ENCODE measurements around the gene CIBAR2. TPM values are rescaled to one million over a fixed set of nuclear protein-coding genes. Genes with fewer than 3 reads are reported as not detected.

The CIBAR2 gene
- total RNA-seq, 2 experiments from 2014 or later: not detected

- no peak for TF ChIP-seq CTCF (IDR thresholded peaks at IDR 0.05)
- H3K27ac ChIP-seq (ENCODE audit: low read depth in 1 of 2, low read length in 2 of 2): no peak overlapping the region
- no peaks in the 10 kb centered on the region for H3K4me1 ChIP-seq (ENCODE audit: insufficient read depth, low read length)
- no peak overlapping the region for H3K27ac Mint-ChIP-seq
- H3K4me3 ChIP-seq (ENCODE audit: low read length): no peak overlapping the region
- no peaks in the 10 kb centered on the region for H3K4me1 Mint-ChIP-seq (ENCODE audit: low read depth)
- H3K27me3 Mint-ChIP-seq: no peaks in the 10 kb centered on the region
- no peaks in the 10 kb centered on the region for H3K9me3 ChIP-seq (ENCODE audit: control insufficient read depth in 1 of 2, insufficient read depth in 1 of 2, low read length in 2 of 2)
- no peaks in the 10 kb centered on the region for H3K27me3 ChIP-seq (ENCODE audit: control insufficient read depth in 1 of 2, insufficient read depth in 2 of 2, low read length in 2 of 2)
- DNase-seq (no peak), ATAC-seq (ENCODE audit: poor library complexity) (no peak)
- peaks cover 74% of the 10 kb centered on the region for H3K36me3 Mint-ChIP-seq (ENCODE audit: low read depth)
- POLR2A ChIA-PET: interaction anchor here (0.8 kb wide), 1 partner anchor 19 kb away, joined by 3 read pairs; no protein-coding TSS in a partner anchor
- intact Hi-C loops (cut with DNase I, micrococcal nuclease): no loop called here
- H3K9me3 Mint-ChIP-seq: no peaks in the 10 kb centered on the region
- no peak overlapping the region for H3K4me3 Mint-ChIP-seq
- CTCF ChIA-PET: interaction anchor here (0.5 kb wide), 1 partner anchor 324 kb away, joined by 3 read pairs; no protein-coding TSS in a partner anchor
- peaks cover 57% of the 10 kb centered on the region for H3K36me3 ChIP-seq (ENCODE audit: insufficient read depth, low read length)
These were observed 37.9 kb downstream of the CIBAR2 start for GRCh38 chr16:85074225-85074914.

DNA sequence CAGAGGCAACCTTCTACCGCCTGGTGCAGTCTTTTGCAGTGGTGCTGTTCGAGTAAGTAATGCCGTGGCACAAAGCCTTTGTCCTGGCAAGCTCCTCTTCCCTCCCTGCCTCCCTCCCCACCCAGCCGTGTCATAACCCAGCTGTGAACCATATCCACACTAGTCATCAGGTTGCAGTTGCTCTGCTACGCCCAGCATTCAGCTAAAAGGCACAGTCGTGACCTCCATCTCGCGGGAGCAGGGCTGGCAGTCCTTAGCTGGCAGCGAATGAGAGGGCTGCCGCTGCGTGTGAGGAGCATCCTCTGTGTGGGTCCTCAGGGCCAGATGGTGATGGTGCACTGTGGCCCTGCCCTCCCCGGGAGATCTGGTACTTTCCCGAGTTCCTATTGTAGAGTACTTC is 39.3 kb downstream of the CIBAR2 start:
- Mint-ChIP-seq H3K4me1 (ENCODE audit: low read depth) (no peaks in the 10 kb centered on the region), H3K27ac (no peak overlapping the region), H3K4me3 (no peak overlapping the region), H3K9me3 (no peaks in the 10 kb centered on the region), H3K36me3 (ENCODE audit: low read depth) (peaks cover 62% of the 10 kb centered on the region), H3K27me3 (no peaks in the 10 kb centered on the region)
- CTCF ChIA-PET: interaction anchor here (2.1 kb wide), 1 partner anchor 14 kb away, joined by 4 read pairs; no protein-coding TSS in a partner anchor
- DNase-seq (no peak), ATAC-seq (ENCODE audit: poor library complexity) (no peak)
- no peaks in the 10 kb centered on the region for H3K9me3 ChIP-seq (ENCODE audit: control insufficient read depth in 1 of 2, insufficient read depth in 1 of 2, low read length in 2 of 2)
- TF ChIP-seq CTCF (IDR thresholded peaks at IDR 0.05): no peak
- no peaks in the 10 kb centered on the region for H3K4me1 ChIP-seq (ENCODE audit: insufficient read depth, low read length)
- intact Hi-C loops (cut with DNase I, micrococcal nuclease): no loop called here
- H3K36me3 ChIP-seq (ENCODE audit: insufficient read depth, low read length): peaks cover 58% of the 10 kb centered on the region
- no peak overlapping the region for H3K4me3 ChIP-seq (ENCODE audit: low read length)
- POLR2A ChIA-PET: no interaction called here
- H3K27me3 ChIP-seq (ENCODE audit: control insufficient read depth in 1 of 2, insufficient read depth in 2 of 2, low read length in 2 of 2): no peaks in the 10 kb centered on the region
- H3K27ac ChIP-seq (ENCODE audit: low read depth in 1 of 2, low read length in 2 of 2): no peak overlapping the region

GRCh38 chr16:85072076-85072860 is 40.0 kb downstream of the CIBAR2 start:
- ChIA-PET POLR2A (no interaction called here), CTCF (interaction anchor here (2.1 kb wide), 1 partner anchor 14 kb away, joined by 4 read pairs; no protein-coding TSS in a partner anchor)
- no peak overlapping the region for H3K4me3 ChIP-seq (ENCODE audit: low read length)
- no peak for ATAC-seq (ENCODE audit: poor library complexity)
- H3K27me3 ChIP-seq (ENCODE audit: control insufficient read depth in 1 of 2, insufficient read depth in 2 of 2, low read length in 2 of 2): no peaks in the 10 kb centered on the region
- no peaks in the 10 kb centered on the region for H3K4me1 ChIP-seq (ENCODE audit: insufficient read depth, low read length)
- Mint-ChIP-seq H3K9me3 (no peaks in the 10 kb centered on the region), H3K4me1 (ENCODE audit: low read depth) (no peaks in the 10 kb centered on the region), H3K36me3 (ENCODE audit: low read depth) (peaks cover 59% of the 10 kb centered on the region), H3K27me3 (no peaks in the 10 kb centered on the region), H3K4me3 (no peak overlapping the region), H3K27ac (no peak overlapping the region)
- H3K36me3 ChIP-seq (ENCODE audit: insufficient read depth, low read length): peaks cover 56% of the 10 kb centered on the region
- no peak for DNase-seq
- H3K9me3 ChIP-seq (ENCODE audit: control insufficient read depth in 1 of 2, insufficient read depth in 1 of 2, low read length in 2 of 2): no peaks in the 10 kb centered on the region
- no peak overlapping the region for H3K27ac ChIP-seq (ENCODE audit: low read depth in 1 of 2, low read length in 2 of 2)
- no peak for TF ChIP-seq CTCF (IDR thresholded peaks at IDR 0.05)
- intact Hi-C loops (cut with DNase I, micrococcal nuclease): no loop called here
